ENCODE results near the gene ZNF581. TPM values are rescaled to one million over a fixed set of nuclear protein-coding genes. Genes with fewer than 3 reads are reported as not detected.
A peak's percentile ranks its signal among the peaks of the same experiment; 100 is the strongest.

Gene ZNF581
- total RNA-seq, 2 experiments from 2014 or later = 22.7 to 24.4 TPM

DNA sequence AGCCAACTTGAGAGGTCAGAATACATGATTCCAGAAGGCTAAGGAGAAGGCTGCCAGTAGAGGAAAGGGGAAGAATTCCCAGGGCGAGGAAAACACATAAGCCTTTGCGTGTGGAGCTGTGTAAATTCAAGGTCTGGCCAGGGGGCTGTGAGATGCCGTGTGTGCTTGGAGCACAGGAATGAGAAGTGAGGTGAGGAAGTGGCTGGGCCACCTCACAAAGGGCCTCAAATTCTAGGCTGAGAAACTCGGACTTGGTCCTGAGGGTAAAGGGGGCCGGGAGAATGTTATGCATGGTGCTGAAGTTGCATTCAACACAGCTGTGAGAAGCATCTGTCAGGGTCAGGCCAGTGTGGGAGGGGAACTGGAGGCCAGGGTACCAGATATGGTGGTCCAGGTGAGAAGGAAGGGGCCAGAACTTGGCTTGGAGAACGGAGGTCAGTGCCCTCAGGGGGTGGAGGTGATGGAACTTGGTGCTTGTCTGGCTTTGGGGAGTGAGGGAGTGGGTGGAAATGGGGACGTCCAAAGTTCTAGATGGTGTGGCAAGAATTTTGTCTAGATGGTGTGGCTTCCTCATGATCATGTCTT lies 7.5 kb upstream of the ZNF581 start:
- Mint-ChIP-seq H3K4me3 (peak overlapping the region; percentile 100), H3K4me1 (ENCODE audit: low read depth) (peaks cover 77% of the 10 kb centered on the region), H3K9me3 (ENCODE audit: insufficient read depth) (no peaks in the 10 kb centered on the region), H3K36me3 (ENCODE audit: low read depth) (peaks cover 29% of the 10 kb centered on the region), H3K27me3 (ENCODE audit: low read depth) (no peaks in the 10 kb centered on the region), H3K27ac (peak overlapping the region; percentile 100)
- ATAC-seq (no peak), DNase-seq (no peak)
- ChIA-PET CTCF (interaction anchor here (1.1 to 2.9 kb wide), 4 partner anchors 10 to 132 kb away, joined by 4 to 17 read pairs (median 10); partner anchors contain the start of gene U2AF2), POLR2A (interaction anchor here (0.7 to 2.7 kb wide), 5 partner anchors 9 to 37 kb away, joined by 3 to 8 read pairs (median 3); partner anchors contain the start of genes CCDC106 and FIZ1)

DNA sequence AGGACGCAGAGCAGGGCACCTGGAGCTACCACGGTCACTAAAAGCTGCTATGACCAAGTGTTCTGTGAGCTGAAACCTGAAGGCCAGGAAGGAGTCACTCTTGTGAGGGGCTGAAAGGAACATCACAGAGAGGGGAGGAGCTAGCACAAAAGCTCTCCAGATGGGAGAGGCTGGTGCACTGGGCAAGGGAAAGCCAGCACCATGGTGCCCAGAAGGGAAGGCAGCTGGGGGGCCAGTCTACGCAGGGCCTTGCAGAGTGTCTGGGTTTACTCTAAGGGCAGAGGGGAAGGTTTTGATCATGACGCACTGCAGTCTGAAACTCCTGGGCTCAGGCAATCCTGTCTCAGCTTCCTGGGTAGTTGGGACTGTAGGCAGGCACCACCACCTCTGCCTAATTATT lies 6.7 kb upstream of the ZNF581 start:
- DNase-seq = no peak

GRCh38 chr19:55637534-55637933 lies 5.9 kb upstream of the ZNF581 start:
- Mint-ChIP-seq H3K4me3 (no peak overlapping the region), H3K4me1 (ENCODE audit: low read depth) (peaks cover 73% of the 10 kb centered on the region), H3K9me3 (ENCODE audit: insufficient read depth) (no peaks in the 10 kb centered on the region), H3K27ac (peak overlapping the region; percentile 6), H3K36me3 (ENCODE audit: low read depth) (peaks cover 31% of the 10 kb centered on the region), H3K27me3 (ENCODE audit: low read depth) (no peaks in the 10 kb centered on the region)
- CTCF ChIA-PET = interaction anchor here (0.6 to 2.9 kb wide), 5 partner anchors 10 to 134 kb away, joined by 3 to 17 read pairs (median 4); partner anchors contain the start of genes CCDC106 and U2AF2
- no peak for ATAC-seq
- no peak for DNase-seq
- POLR2A ChIA-PET = interaction anchor here (0.8 to 2.7 kb wide), 4 partner anchors 10 to 32 kb away, joined by 3 to 8 read pairs (median 4); partner anchors contain the start of genes CCDC106 and ZNF784

More for the DNA sequence above, 6.7 kb upstream of the ZNF581 start:
- Mint-ChIP-seq H3K36me3 (ENCODE audit: low read depth) (peaks cover 29% of the 10 kb centered on the region), H3K27ac (peak overlapping the region; percentile 100), H3K4me3 (peak overlapping the region; percentile 100), H3K4me1 (ENCODE audit: low read depth) (peaks cover 76% of the 10 kb centered on the region), H3K27me3 (ENCODE audit: low read depth) (no peaks in the 10 kb centered on the region), H3K9me3 (ENCODE audit: insufficient read depth) (no peaks in the 10 kb centered on the region)
- ChIA-PET CTCF (interaction anchor here (1.1 to 2.9 kb wide), 4 partner anchors 10 to 133 kb away, joined by 4 to 17 read pairs (median 8); partner anchors contain the start of gene U2AF2), POLR2A (interaction anchor here (0.7 to 2.7 kb wide), 6 partner anchors 11 to 38 kb away, joined by 3 to 8 read pairs (median 4); partner anchors contain the start of genes CCDC106, FIZ1 and ZNF784)
- ATAC-seq = no peak

GRCh38 chr19:55638864-55639359 lies 4.5 kb upstream of the ZNF581 start:
- ATAC-seq (peak; percentile 10), DNase-seq (peak; percentile 78)
- Mint-ChIP-seq H3K36me3 (ENCODE audit: low read depth) (peaks cover 37% of the 10 kb centered on the region), H3K9me3 (ENCODE audit: insufficient read depth) (no peaks in the 10 kb centered on the region), H3K4me3 (peak overlapping the region; percentile 31), H3K27ac (peak overlapping the region; percentile 82), H3K4me1 (ENCODE audit: low read depth) (peaks cover 73% of the 10 kb centered on the region), H3K27me3 (ENCODE audit: low read depth) (no peaks in the 10 kb centered on the region)
- ChIA-PET POLR2A (interaction anchor here (1.0 kb wide), 1 partner anchor 9 kb away, joined by 3 read pairs; no protein-coding TSS in a partner anchor), CTCF (interaction anchor here (0.6 to 1.9 kb wide), 10 partner anchors 9 to 124 kb away, joined by 3 to 14 read pairs (median 3); partner anchors contain the start of genes CCDC106, FIZ1 and U2AF2)

- Mint-ChIP-seq H3K4me1 (ENCODE audit: low read depth) (peaks cover 68% of the 10 kb centered on the region), H3K27me3 (ENCODE audit: low read depth) (no peaks in the 10 kb centered on the region), H3K9me3 (ENCODE audit: insufficient read depth) (no peaks in the 10 kb centered on the region), H3K27ac (peak overlapping the region; percentile 90), H3K4me3 (peak overlapping the region; percentile 78), H3K36me3 (ENCODE audit: low read depth) (peaks cover 35% of the 10 kb centered on the region)
- ChIA-PET CTCF (interaction anchor here (0.7 to 1.9 kb wide), 6 partner anchors 9 to 34 kb away, joined by 3 to 14 read pairs (median 4); partner anchors contain the start of genes U2AF2, ZNF784 and ZNF865), POLR2A (interaction anchor here (0.8 kb wide), 1 partner anchor 15 kb away, joined by 4 read pairs; the partner anchor contains the start of gene U2AF2)
- ATAC-seq (peak; percentile 28), DNase-seq (peak; percentile 73)
Measured at GRCh38 chr19:55640043-55640576, 3.3 kb upstream of the ZNF581 start.

DNA sequence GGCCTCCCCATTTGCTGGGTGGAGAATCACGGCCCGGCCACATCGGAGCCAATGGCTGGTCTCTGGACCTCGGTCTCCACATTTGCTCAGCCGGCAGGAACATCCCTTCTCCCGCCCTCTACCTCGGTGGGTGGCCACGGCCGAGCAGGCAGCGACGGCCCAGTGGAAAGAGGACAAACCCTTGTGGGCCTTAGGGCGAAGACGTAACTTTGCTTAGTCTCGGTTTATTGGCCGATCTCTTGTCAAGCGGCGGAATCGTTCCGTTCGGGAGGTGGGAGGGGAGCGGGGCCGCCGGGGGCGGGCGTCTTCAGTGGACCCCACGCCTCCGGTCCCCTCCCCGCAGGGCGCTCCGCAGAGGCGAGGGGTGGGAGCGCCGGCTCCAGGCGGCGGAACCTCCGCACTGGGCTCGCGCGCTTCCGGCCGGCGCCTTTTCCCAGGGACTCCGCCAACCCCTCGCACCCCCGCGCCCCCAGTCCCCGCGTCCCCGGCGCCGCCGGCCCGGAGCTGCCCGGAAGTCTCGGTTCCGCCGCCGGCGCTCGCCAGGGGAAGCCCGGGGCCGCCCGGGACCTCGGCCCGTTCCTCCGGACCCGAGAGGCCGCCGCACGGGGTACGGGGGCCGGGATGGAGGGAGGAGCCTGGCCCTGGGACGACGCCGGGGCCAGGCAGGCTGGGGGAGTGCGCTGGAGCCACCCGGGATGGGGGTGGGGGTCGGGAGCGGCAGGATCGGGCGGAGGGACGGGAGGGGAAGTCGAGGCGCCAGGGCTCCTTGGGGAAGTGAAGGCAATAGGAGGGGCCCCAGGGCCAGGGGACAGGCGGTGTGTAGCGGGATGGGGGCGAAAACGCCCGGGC lies 2.6 kb upstream of the ZNF581 start, which contains the start of gene ZNF580:
TSS of gene ZNF580 (plus strand) at position 426 of the 849 bp plus-strand sequence. CDS start 1,507 bp downstream, outside the sequence.
- Mint-ChIP-seq H3K27ac (peak within 1 kb of the TSS; percentile 91), H3K4me3 (peak within 1 kb of the TSS; percentile 82), H3K4me1 (ENCODE audit: low read depth) (peaks cover 69% of the 10 kb centered on the region), H3K9me3 (ENCODE audit: insufficient read depth) (no peaks in the 10 kb centered on the region), H3K27me3 (ENCODE audit: low read depth) (no peaks in the 10 kb centered on the region), H3K36me3 (ENCODE audit: low read depth) (peaks cover 39% of the 10 kb centered on the region)
- ChIA-PET POLR2A (no interaction called here), CTCF (interaction anchor here (0.7 to 1.9 kb wide), 5 partner anchors 8 to 35 kb away, joined by 3 to 14 read pairs (median 4); partner anchors contain the start of genes U2AF2 and ZNF865)
- peak; percentile 65 for DNase-seq
- ATAC-seq = peak; percentile 45

GRCh38 chr19:55641426-55642152 lies 1.9 kb upstream of the ZNF581 start:
- Mint-ChIP-seq H3K9me3 (ENCODE audit: insufficient read depth) (no peaks in the 10 kb centered on the region), H3K27me3 (ENCODE audit: low read depth) (no peaks in the 10 kb centered on the region), H3K36me3 (ENCODE audit: low read depth) (peaks cover 34% of the 10 kb centered on the region), H3K4me3 (peak overlapping the region; percentile 82), H3K27ac (peak overlapping the region; percentile 91), H3K4me1 (ENCODE audit: low read depth) (peaks cover 61% of the 10 kb centered on the region)
- ChIA-PET CTCF (interaction anchor here (1.2 to 2.0 kb wide), 3 partner anchors 13 to 42 kb away, joined by 3 to 17 read pairs (median 6); partner anchors contain the start of genes FIZ1, U2AF2 and ZNF865), POLR2A (interaction anchor here (1.7 to 1.9 kb wide), 2 partner anchors 9 to 13 kb away, joined by 4 to 7 read pairs; partner anchors contain the start of gene U2AF2)
- ATAC-seq = no peak
- peak; percentile 51 for DNase-seq

DNA sequence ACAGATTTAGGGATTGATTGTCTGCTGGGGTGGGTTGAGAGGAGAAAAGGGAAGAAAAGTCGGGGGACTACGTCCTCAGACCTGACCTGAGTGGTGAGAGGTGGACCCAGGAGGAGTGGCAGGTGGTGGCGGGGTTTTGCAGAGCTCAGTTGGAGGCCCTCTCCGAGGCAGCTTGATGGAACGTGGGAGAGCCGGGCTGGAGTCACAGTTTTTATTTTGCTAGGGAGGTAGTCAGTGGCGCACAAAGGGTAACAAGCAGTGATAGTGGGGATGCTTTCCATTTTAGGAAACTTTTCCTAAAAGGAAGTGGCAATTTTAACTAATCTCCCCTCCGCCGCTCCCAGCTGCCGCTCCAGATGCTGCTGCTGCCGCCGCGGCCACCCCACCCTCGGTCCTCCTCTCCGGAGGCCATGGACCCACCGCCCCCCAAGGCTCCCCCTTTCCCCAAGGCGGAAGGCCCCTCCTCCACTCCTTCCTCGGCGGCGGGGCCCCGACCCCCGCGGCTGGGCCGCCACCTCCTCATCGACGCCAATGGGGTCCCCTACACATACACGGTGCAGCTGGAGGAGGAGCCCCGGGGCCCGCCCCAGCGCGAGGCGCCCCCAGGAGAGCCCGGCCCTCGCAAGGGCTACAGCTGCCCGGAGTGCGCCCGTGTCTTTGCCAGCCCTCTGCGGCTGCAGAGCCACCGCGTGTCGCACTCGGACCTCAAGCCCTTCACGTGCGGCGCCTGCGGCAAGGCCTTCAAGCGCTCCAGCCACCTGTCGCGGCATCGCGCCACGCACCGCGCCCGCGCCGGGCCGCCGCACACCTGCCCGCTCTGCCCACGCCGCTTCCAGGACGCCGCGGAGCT lies 1.1 kb upstream of the ZNF581 start:
- no peaks in the 10 kb centered on the region for H3K9me3 Mint-ChIP-seq (ENCODE audit: insufficient read depth)
- ChIA-PET POLR2A (interaction anchor here (0.9 to 1.9 kb wide), 4 partner anchors 10 to 25 kb away, joined by 3 to 7 read pairs (median 4); partner anchors contain the start of gene U2AF2), CTCF (interaction anchor here (1.0 to 2.0 kb wide), 5 partner anchors 9 to 43 kb away, joined by 3 to 17 read pairs (median 6); partner anchors contain the start of genes FIZ1, U2AF2 and ZNF865)
- H3K27ac Mint-ChIP-seq = peak overlapping the region; percentile 95
- H3K4me1 Mint-ChIP-seq (ENCODE audit: low read depth) = peaks cover 60% of the 10 kb centered on the region
- H3K27me3 Mint-ChIP-seq (ENCODE audit: low read depth) = no peaks in the 10 kb centered on the region
- DNase-seq (peak; percentile 47), ATAC-seq (peak; percentile 12)
- H3K4me3 Mint-ChIP-seq = peak overlapping the region; percentile 86
- H3K36me3 Mint-ChIP-seq (ENCODE audit: low read depth) = peaks cover 37% of the 10 kb centered on the region

- ChIA-PET CTCF (interaction anchor here (1.3 to 1.9 kb wide), 2 partner anchors 10 to 11 kb away, joined by 4 to 9 read pairs; partner anchors contain the start of gene U2AF2), POLR2A (interaction anchor here (2.4 kb wide), 1 partner anchor 11 kb away, joined by 6 read pairs; no protein-coding TSS in a partner anchor)
- Mint-ChIP-seq H3K4me3 (peak overlapping the region; percentile 86), H3K27me3 (ENCODE audit: low read depth) (no peaks in the 10 kb centered on the region), H3K27ac (peak overlapping the region; percentile 95), H3K36me3 (ENCODE audit: low read depth) (peaks cover 29% of the 10 kb centered on the region), H3K4me1 (ENCODE audit: low read depth) (peaks cover 59% of the 10 kb centered on the region), H3K9me3 (ENCODE audit: insufficient read depth) (no peaks in the 10 kb centered on the region)
- no peak for ATAC-seq
- DNase-seq = no peak
Measured at GRCh38 chr19:55643887-55644176, 383 bp downstream of the ZNF581 start.

All from activated CD8-positive, alpha-beta T cell treated with anti-CD3 and anti-CD28 coated beads, Interleukin-2, amount 10 ng/mL, durations not matched to agents 7 days and 5 days (primary cell).